Fibroblast of gingiva (primary cell): ENCODE measurements around the gene B4GALT5.

Experiments used
- DNase-seq: peaks from one replicate; pipeline ENCODE4 v3.0.0-alpha.2; 2011; ENCODE audit warnings: low read depth

The B4GALT5 gene

DNA sequence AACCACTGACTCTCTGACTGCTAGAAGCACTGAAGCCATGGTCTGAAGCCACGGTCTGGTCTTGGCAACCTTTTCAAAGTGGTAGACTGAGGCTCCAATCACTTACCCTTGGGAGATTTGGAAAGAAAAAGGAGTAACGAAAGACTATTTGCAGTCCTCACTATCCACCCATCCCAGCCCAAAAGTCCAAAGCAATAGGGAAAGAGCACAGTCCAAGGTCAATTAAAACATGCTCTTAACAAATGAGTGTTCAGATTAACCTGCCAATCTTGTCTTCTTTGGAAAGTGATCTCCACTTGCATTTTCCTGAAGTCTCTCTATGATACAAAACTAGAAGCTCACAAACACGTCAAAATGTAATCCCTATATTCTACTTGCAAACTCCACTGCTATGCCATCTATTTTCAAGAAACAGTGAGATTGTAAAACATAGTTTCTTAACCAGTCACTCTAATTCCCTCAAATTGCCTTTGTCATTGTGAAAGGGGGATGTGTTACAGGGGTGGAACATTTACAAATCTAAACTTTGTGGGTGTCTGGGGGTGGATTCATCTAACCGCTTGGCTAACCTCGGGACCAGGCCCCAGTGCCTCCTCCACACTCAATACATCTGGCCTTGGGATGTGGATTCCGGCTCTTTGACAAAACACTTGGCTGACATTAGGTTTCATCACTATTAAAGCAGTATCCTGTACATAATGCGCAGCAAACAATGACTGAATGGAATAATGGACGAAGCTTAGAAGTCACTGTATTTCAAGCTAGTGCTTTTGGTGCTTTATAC is 56.4 kb downstream of the B4GALT5 start:
- peak; percentile 88 for DNase-seq

DNA sequence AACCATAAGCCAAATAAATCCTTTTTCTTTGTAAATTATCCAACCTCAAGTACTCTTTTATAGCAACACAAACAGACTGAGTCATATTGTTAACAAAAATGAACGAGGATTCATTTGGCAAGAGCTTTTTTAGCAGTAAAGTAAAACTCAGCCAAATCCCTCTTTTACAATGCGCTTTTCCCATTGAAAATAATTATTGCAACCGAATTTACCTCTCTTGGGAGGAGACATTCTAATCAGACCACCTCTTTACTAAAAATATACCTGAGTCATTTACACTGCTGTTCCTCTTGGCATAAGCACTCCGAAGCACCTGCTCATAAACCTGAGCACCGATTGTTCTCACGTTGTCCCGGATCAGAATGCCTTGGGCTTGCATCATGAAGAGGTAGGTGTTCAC is 57.4 kb downstream of the B4GALT5 start:
- DNase-seq, result peak; percentile 24

DNA sequence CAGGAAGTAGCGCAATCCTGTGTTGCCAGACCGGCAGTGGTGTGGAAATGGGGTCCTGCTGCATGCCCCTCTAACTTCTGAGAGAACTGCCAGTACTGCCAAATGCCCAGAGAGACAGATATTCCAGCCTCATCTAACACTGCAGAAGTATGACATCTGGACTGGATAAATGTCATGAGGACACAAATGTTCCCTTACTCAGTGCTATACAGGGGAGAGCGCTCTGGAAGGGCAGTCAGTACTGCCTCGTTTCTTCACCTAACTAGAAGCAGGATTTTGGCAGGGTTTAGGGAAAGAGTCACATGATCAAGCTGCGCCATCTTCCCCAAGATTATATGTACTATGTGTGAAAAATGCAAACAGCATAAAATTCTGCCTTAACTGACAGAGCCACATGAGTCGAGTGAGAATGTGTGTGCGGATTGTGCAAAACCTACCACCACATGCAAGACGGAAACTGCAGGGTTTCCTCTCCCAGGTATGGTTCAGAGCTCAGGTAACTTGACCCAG is 59.7 kb downstream of the B4GALT5 start:
- no peak for DNase-seq

GRCh38 chr20:49649672-49650071 is 64.0 kb downstream of the B4GALT5 start:
- DNase-seq, result peak; percentile 17

GRCh38 chr20:49647550-49647949 is 66.1 kb downstream of the B4GALT5 start:
- no peak for DNase-seq

GRCh38 chr20:49646528-49646927 is 67.2 kb downstream of the B4GALT5 start:
- DNase-seq, result no peak

DNA sequence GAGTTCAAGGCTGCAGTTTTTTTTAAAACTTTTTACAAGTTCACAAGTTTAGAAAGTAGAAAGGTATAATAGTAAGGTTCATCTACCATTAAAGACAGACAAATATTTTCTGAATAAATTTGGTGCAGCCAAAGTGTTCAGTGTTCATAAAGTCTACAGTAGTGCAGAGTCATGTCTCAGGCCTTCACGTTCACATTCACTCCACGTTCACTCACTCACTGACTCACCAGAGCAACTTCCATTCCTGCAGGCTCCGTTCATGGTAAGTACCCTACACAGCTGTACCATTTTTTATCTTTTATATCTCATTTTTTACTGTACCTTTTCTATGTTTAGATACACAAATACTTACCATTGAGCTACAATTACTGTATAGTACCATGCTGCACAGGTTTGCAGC is 67.6 kb downstream of the B4GALT5 start:
- DNase-seq, result no peak

GRCh38 chr20:49644980-49645565 is 68.6 kb downstream of the B4GALT5 start:
- DNase-seq, result peak; percentile 14

GRCh38 chr20:49642816-49643215 is 70.9 kb downstream of the B4GALT5 start:
- DNase-seq, result no peak

DNA sequence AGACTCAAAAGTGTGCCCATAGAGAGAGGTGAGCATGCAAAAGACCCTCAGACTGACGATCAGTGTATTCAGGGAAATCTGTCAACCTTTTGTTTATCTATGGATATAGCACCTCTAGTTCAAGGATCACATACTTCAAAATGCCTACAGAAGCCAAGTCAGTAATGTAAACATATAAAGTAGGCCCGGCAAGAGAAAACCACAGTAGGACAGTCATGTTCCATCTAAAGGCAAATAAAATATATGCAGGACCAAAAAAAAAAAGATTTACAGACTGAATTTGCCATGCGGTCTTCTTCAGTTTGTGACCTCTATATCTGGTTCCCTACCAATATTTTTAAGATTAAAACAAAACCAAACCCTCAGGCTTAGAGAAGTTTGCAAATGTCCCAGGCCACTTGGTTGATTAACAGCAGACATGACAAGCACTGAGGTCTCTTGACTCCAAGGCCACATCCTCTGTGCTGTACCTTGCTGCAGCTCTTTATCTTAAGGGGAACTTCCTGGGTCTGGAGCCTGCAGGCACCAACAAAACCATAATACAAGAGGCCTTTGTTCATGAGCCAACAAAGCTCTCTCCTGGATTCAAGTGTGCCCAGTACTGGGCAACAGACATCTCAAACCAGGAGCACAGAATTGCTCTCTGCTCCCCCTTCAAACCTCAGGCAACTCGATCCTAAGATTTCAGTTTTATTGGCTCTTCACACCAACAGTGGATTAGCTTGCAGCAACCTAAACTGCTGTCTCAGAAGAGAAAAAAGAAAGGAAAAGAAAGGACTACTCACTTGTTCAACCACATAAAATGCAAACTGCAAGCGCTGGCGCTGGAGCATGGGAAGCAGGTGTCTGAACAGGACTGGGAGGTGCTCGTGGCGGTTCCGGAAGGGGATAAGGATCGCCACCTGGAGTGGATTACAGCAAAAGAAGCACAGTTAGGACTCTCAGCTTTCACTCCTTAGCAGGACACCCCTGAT is 71.7 kb downstream of the B4GALT5 start:
- DNase-seq, result no peak

GRCh38 chr20:49637046-49637637 is 76.5 kb downstream of the B4GALT5 start:
- DNase-seq, result no peak

GRCh38 chr20:49636447-49636846 is 77.2 kb downstream of the B4GALT5 start:
- DNase-seq, result no peak

- no peak for DNase-seq
These were observed 77.8 kb downstream of the B4GALT5 start for GRCh38 chr20:49635866-49636265.

DNA sequence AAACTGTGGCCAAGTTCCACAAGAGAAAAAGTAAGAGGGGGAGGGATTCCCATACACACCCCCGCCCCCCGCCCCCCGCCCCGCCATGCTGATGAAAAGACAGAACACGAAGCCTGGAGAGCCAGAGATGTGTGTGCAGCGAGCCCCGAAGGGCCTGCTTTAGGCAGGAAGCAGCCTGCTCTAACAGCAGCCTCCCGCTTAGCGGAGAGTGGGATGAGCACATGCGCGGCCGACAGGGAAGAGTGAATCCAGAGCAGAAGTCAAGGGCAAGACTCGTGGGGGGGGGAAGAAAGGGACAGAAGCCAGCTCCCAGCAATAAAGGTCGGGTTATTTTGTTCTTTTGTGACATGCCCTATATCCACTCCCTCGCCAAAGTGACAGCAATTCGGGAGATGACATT is 78.5 kb downstream of the B4GALT5 start:
- DNase-seq, result no peak

DNA sequence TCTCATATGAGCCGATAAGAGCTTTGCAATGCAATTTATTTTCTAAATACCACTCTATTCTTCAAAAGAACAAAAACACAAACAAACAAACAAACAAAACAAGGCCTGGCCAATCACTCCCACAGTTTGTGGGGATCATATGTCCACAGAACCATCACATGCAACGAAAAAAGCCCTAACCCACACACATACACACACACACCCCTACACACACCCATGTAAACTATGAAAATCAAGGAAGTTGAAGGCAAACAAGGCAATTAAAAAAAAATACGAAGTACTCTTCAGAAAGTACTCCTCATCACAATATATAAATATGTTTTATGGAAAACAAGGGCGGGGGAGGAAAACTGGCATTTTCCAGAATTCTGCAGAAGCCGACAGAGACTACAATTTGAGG is 79.6 kb downstream of the B4GALT5 start:
- no peak for DNase-seq

GRCh38 chr20:49633643-49634042 is 80.0 kb downstream of the B4GALT5 start:
- no peak for DNase-seq

- no peak for DNase-seq
These were observed 80.7 kb downstream of the B4GALT5 start for GRCh38 chr20:49633023-49633422.

DNA sequence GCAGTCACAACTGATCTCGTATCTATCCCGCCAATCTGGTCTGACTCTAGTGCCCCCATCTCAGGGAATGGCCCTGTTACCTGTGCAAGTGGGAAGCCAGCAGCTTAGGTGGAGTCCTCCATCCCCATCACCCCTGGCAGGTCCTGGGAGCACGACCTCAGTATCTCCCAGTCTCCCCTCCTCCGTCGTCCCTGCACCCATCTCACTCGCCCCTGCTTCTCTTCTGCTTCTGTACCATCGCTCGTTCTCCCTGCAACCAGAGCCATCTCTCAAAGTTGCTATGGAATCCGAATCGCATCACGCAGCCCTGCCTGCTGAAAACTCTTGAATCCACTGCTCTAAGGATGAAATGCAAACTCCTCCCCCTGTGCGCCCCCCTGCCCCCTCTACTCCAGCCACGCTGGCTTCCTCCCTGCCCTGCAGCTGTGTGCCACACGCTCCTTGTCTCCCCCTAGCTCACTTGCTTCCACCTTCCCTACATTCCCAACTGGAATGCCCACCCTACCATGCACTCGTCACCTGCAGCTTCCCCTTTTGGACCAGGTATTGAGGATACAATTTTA is 81.7 kb downstream of the B4GALT5 start:
- no peak for DNase-seq

DNA sequence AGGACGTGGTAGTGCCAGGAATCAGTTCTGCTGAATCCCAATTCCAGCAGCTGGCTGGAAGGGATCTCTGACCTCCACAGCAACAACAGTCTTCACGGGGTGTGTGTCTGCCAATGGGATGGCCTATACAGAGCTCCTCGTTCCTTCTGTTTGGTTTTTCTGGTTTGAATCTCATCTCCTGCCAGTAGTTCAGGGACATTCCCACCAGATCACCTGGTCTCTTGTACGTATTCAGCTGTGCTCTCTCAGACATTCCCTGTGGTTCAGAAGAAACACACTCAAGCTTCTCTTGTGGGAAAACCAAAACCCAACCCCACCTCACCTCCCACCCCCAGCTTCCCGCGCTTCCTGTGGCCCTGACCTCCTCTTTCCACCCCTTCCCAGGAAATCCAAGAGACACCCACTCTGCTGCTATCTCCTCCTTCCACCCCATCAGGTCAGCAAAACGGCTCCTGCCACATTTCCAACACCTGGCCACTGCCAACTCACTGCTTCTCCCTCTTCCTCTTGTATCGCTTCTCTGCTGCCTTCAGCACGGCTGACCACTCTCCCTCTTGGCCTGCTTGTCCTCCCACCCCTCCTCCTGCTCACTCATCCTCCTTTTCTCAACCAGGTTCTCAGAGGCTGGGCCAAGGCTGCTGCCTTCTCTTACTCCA is 82.5 kb downstream of the B4GALT5 start:
- DNase-seq, result no peak

- no peak for DNase-seq
These were observed 83.2 kb downstream of the B4GALT5 start for GRCh38 chr20:49630396-49630951.

DNA sequence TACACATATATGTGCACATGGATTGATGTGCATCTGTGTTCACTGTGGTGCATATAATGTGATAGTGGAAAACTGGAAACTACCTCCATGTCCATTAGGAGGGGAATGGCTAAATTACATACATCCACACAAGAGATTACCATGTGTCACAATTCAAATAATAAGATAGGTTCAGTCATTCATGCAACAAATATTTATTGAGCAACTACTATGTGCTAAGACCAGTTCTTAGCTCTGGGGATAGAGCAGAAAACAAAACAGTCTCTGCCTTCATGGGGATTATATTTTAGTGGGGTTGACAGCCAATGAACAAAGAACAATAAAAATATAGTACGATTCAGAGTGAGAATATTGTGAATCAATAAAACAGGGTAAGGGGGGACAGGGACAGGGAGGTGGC is 84.1 kb downstream of the B4GALT5 start:
- DNase-seq, result no peak
